Measurements from ENCODE around the gene CPPED1. TPM values are rescaled to one million over a fixed set of nuclear protein-coding genes. Genes with fewer than 3 reads are reported as not detected.

CPPED1 gene
- total RNA-seq, 1 donor, result 21.4 TPM

DNA sequence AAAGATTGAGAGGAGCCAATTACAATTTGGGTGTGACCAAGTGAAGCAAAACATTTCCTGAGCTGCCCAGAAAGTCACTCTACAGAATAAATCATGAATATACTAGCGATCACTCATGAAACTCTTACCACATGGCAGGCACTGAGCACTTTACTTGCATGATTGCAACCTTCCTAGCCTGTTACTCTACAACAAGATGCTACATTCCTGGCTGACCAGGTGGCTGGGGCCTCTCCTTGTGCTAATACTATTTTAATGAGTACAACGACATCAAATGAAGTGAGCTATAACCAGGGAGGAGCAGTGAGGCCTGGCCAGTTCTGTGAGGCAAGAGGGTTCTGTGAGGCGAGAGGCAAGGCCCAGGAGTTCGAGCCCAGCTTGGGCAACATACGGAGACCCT lies 75.2 kb downstream of the CPPED1 start:
- Histone ChIP-seq H3K27ac (ENCODE audit: low read depth, low read length) (peak overlapping the region; percentile 85), H3K79me2 (ENCODE audit: insufficient read depth, low read length) (peaks cover 6% of the 10 kb centered on the region), H3K27me3 (ENCODE audit: insufficient read depth, low read length) (no peaks in the 10 kb centered on the region), H3K9me3 (ENCODE audit: low read depth, low read length) (no peaks in the 10 kb centered on the region), H3K4me3 (ENCODE audit: insufficient read depth, low read length) (no peak overlapping the region), H2AFZ (ENCODE audit: low read length) (no peak overlapping the region), H3K4me2 (ENCODE audit: insufficient read depth, low read length) (no peak overlapping the region), H4K20me1 (ENCODE audit: insufficient read depth, low read length) (peaks cover 12% of the 10 kb centered on the region), H3K4me1 (ENCODE audit: insufficient read depth, low read length) (peaks cover 21% of the 10 kb centered on the region), H3K36me3 (ENCODE audit: insufficient read depth, low read length) (no peaks in the 10 kb centered on the region)
- peak; percentile 23 for DNase-seq (ENCODE audit: insufficient read length, low spot score, missing footprints)
- TF ChIP-seq, protein P1, sequence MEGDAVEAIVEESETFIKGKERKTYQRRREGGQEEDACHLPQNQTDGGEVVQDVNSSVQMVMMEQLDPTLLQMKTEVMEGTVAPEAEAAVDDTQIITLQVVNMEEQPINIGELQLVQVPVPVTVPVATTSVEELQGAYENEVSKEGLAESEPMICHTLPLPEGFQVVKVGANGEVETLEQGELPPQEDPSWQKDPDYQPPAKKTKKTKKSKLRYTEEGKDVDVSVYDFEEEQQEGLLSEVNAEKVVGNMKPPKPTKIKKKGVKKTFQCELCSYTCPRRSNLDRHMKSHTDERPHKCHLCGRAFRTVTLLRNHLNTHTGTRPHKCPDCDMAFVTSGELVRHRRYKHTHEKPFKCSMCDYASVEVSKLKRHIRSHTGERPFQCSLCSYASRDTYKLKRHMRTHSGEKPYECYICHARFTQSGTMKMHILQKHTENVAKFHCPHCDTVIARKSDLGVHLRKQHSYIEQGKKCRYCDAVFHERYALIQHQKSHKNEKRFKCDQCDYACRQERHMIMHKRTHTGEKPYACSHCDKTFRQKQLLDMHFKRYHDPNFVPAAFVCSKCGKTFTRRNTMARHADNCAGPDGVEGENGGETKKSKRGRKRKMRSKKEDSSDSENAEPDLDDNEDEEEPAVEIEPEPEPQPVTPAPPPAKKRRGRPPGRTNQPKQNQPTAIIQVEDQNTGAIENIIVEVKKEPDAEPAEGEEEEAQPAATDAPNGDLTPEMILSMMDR (IDR thresholded peaks at IDR 0.05; ENCODE audit: extremely low read depth, low read depth, low read length), result no peak

DNA sequence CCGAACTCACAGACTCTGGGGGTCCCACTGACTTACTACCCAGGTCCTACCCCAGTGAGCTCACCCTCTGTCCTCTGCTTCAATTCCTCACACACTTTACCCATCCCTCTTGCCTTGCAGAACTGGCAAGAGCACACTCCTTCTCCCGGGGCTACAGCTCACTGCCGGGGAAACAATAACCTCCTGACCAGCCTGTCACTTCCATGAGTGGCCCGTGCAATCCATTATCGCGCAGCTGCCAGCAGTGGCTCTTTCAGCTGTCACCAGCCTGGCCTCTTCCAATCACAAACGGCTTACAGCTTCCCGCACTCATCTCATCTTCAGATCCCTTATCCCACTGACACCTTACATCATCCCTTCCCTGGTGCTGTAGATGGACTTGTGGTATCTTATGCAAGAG lies 79.5 kb downstream of the CPPED1 start:
- Histone ChIP-seq H3K27ac (ENCODE audit: low read depth, low read length) (no peak overlapping the region), H4K20me1 (ENCODE audit: insufficient read depth, low read length) (peaks cover 16% of the 10 kb centered on the region), H3K4me1 (ENCODE audit: insufficient read depth, low read length) (peaks cover 7% of the 10 kb centered on the region), H3K27me3 (ENCODE audit: insufficient read depth, low read length) (no peaks in the 10 kb centered on the region), H3K36me3 (ENCODE audit: insufficient read depth, low read length) (no peaks in the 10 kb centered on the region), H3K9me3 (ENCODE audit: low read depth, low read length) (no peaks in the 10 kb centered on the region), H2AFZ (ENCODE audit: low read length) (no peak overlapping the region), H3K79me2 (ENCODE audit: insufficient read depth, low read length) (peaks cover 6% of the 10 kb centered on the region), H3K4me3 (ENCODE audit: insufficient read depth, low read length) (no peak overlapping the region), H3K4me2 (ENCODE audit: insufficient read depth, low read length) (no peak overlapping the region)
- DNase-seq (ENCODE audit: insufficient read length, low spot score, missing footprints), result peak; percentile 18
- TF ChIP-seq, protein P1 (IDR thresholded peaks at IDR 0.05; ENCODE audit: extremely low read depth, low read depth, low read length), result no peak

DNA sequence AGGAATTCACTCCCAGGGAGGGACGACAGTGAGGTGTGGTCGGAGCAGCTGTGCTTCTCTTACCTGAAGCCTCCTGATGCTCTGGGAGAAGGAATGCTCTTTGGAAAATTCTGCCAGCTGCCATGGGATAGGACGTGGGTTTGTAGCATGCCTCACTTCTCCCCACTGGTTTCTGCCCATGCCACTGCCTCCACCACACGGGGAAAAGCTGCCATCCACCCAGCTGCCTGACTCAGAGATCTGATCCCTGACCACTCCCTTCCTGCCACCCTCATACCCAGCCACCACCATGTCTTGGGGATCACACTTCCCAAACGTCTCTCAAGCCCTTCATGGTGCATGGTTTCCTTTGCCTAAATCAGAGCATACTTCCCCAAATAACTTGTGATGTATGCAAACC lies 80.0 kb downstream of the CPPED1 start:
- Histone ChIP-seq H2AFZ (ENCODE audit: low read length) (no peak overlapping the region), H3K4me1 (ENCODE audit: insufficient read depth, low read length) (peaks cover 1% of the 10 kb centered on the region), H3K79me2 (ENCODE audit: insufficient read depth, low read length) (peaks cover 6% of the 10 kb centered on the region), H3K4me2 (ENCODE audit: insufficient read depth, low read length) (no peak overlapping the region), H4K20me1 (ENCODE audit: insufficient read depth, low read length) (peaks cover 16% of the 10 kb centered on the region), H3K27ac (ENCODE audit: low read depth, low read length) (no peak overlapping the region), H3K9me3 (ENCODE audit: low read depth, low read length) (no peaks in the 10 kb centered on the region), H3K36me3 (ENCODE audit: insufficient read depth, low read length) (no peaks in the 10 kb centered on the region), H3K4me3 (ENCODE audit: insufficient read depth, low read length) (no peak overlapping the region), H3K27me3 (ENCODE audit: insufficient read depth, low read length) (no peaks in the 10 kb centered on the region)
- TF ChIP-seq, protein P1 (IDR thresholded peaks at IDR 0.05; ENCODE audit: extremely low read depth, low read depth, low read length), result no peak
- peak; percentile 60 for DNase-seq (ENCODE audit: insufficient read length, low spot score, missing footprints)

DNA sequence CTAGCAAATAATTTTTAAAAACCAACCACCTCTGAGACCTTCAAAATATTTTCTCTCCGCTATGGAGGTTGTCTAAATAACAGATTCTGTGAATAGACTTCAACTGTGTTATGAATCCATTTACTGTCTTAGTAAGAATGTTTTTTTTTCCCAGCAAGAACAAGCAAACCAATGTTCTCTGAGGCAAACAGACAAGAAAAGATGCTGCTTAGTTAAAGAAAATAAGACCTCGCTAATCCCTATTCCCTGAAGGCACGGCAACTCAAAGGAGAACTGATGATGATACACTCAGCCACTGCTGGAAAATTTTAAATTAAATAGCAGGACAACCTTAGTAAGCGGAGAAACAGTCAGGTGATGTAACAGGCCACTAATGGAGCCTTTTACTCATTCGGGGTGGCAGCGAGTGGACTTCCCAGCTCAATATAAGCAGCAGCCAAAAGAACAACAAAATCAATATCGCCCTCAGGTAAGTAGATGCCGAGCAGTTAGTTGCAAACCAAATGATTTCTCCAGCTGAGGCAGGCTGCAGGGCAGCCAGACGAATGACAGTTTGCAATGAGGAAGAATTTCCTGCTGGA lies 81.8 kb downstream of the CPPED1 start:
- Histone ChIP-seq H3K36me3 (ENCODE audit: insufficient read depth, low read length) (no peaks in the 10 kb centered on the region), H3K4me2 (ENCODE audit: insufficient read depth, low read length) (no peak overlapping the region), H3K79me2 (ENCODE audit: insufficient read depth, low read length) (peaks cover 2% of the 10 kb centered on the region), H3K27me3 (ENCODE audit: insufficient read depth, low read length) (no peaks in the 10 kb centered on the region), H3K27ac (ENCODE audit: low read depth, low read length) (no peak overlapping the region), H3K4me3 (ENCODE audit: insufficient read depth, low read length) (no peak overlapping the region), H3K9me3 (ENCODE audit: low read depth, low read length) (no peaks in the 10 kb centered on the region), H4K20me1 (ENCODE audit: insufficient read depth, low read length) (peaks cover 11% of the 10 kb centered on the region), H3K4me1 (ENCODE audit: insufficient read depth, low read length) (no peaks in the 10 kb centered on the region), H2AFZ (ENCODE audit: low read length) (no peak overlapping the region)
- DNase-seq (ENCODE audit: insufficient read length, low spot score, missing footprints), result peak; percentile 47
- TF ChIP-seq, protein P1 (IDR thresholded peaks at IDR 0.05; ENCODE audit: extremely low read depth, low read depth, low read length), result no peak
